ENCODE data around the gene ZNF618.

- TF ChIP-seq CTCF (IDR thresholded peaks at IDR 0.05; ENCODE audit: low read depth, low read length, poor library complexity, severe bottlenecking) (no peak), EZH2phosphoT487 (IDR thresholded peaks at IDR 0.05; ENCODE audit: borderline replicate concordance, low read length) (no peak)
Observed at GRCh38 chr9:114093031-114093471, 216.9 kb downstream of the ZNF618 start.
